RWPE2 (cell line): ENCODE results near the gene NECAB3.

ENCODE experiments used
- ATAC-seq: fragments of 200-7000 bp; cut with Tn5 transposase; 3 replicates; pipeline ENCODE4 v1.9.1; 2021; ENCODE audit warnings: low read depth
- DNase-seq: peaks from one replicate; pipeline ENCODE4 v3.0.0-alpha.2; 2020; ENCODE audit warnings: low spot score
- H3K27ac ChIP-seq: fragments of 450-650 bp; 2 replicates; pipeline ENCODE4 v1.5.1; 2017; ENCODE audit warnings: mild to moderate bottlenecking; ENCODE audit not compliant: poor library complexity, severe bottlenecking
- H3K27me3 ChIP-seq: fragments of 250-450 bp; sonication (Bioruptor Pico); 2 replicates; pipeline ENCODE4 v1.5.1; 2021; ENCODE audit warnings: mild to moderate bottlenecking, moderate library complexity; ENCODE audit not compliant: insufficient read depth, poor library complexity, severe bottlenecking
- H3K36me3 ChIP-seq: fragments of 250-450 bp; sonication (Bioruptor Pico); 2 replicates; pipeline ENCODE4 v1.5.1; 2020; ENCODE audit warnings: low read depth, mild to moderate bottlenecking, moderate library complexity
- H3K4me1 ChIP-seq: fragments of 250-450 bp; sonication (Bioruptor Pico); 2 replicates; pipeline ENCODE4 v1.5.1; 2021; ENCODE audit warnings: mild to moderate bottlenecking, moderate library complexity; ENCODE audit not compliant: insufficient read depth, poor library complexity, severe bottlenecking
- H3K4me3 ChIP-seq: fragments of 250-450 bp; sonication (Bioruptor Pico); 2 replicates; pipeline ENCODE4 v1.5.1; 2021; ENCODE audit warnings: mild to moderate bottlenecking, moderate library complexity; ENCODE audit not compliant: severe bottlenecking
- H3K9me3 ChIP-seq: fragments of 250-450 bp; sonication (Bioruptor Pico); 2 replicates; pipeline ENCODE4 v1.5.1; 2021; ENCODE audit warnings: mild to moderate bottlenecking, moderate library complexity; ENCODE audit not compliant: severe bottlenecking
- CTCF ChIP-seq: fragments of 450-650 bp; IDR thresholded peaks from one replicate; pipeline ENCODE4 v1.5.1; 2017; ENCODE audit warnings: mild to moderate bottlenecking, moderate library complexity; ENCODE audit not compliant: poor library complexity, severe bottlenecking

The NECAB3 gene

GRCh38 chr20:33659341-33660034, 14.7 kb downstream of the NECAB3 start:
- Histone ChIP-seq H3K36me3 (no peaks in the 10 kb centered on the region), H3K27ac (no peak overlapping the region), H3K4me3 (no peak overlapping the region), H3K27me3 (no peaks in the 10 kb centered on the region), H3K9me3 (no peaks in the 10 kb centered on the region), H3K4me1 (no peaks in the 10 kb centered on the region)
- no peak for TF ChIP-seq CTCF
- peak; percentile 86 for DNase-seq
- no peak for ATAC-seq

- DNase-seq, result no peak
- H3K4me3 ChIP-seq, result no peak overlapping the region
- TF ChIP-seq CTCF, result no peak
- no peak overlapping the region for H3K27ac ChIP-seq
- H3K36me3 ChIP-seq, result no peaks in the 10 kb centered on the region
- no peaks in the 10 kb centered on the region for H3K4me1 ChIP-seq
- no peaks in the 10 kb centered on the region for H3K27me3 ChIP-seq
- ATAC-seq, result no peak
- H3K9me3 ChIP-seq, result no peaks in the 10 kb centered on the region
Observed at GRCh38 chr20:33658929-33659328, 15.3 kb downstream of the NECAB3 start.

- Histone ChIP-seq H3K9me3 (no peaks in the 10 kb centered on the region), H3K27me3 (no peaks in the 10 kb centered on the region), H3K4me3 (no peak overlapping the region), H3K27ac (no peak overlapping the region), H3K4me1 (no peaks in the 10 kb centered on the region), H3K36me3 (no peaks in the 10 kb centered on the region)
- peak; percentile 84 for DNase-seq
- ATAC-seq, result no peak
- TF ChIP-seq CTCF, result no peak
Observed at GRCh38 chr20:33658510-33658909, 15.7 kb downstream of the NECAB3 start.

- ATAC-seq (no peak), DNase-seq (peak; percentile 85)
- Histone ChIP-seq H3K36me3 (no peaks in the 10 kb centered on the region), H3K27me3 (no peaks in the 10 kb centered on the region), H3K9me3 (no peaks in the 10 kb centered on the region), H3K27ac (no peak overlapping the region), H3K4me1 (no peaks in the 10 kb centered on the region), H3K4me3 (no peak overlapping the region)
- TF ChIP-seq CTCF, result no peak
Observed at GRCh38 chr20:33657704-33658095, 16.5 kb downstream of the NECAB3 start.
